Forelimb muscle (tissue), 1 donor: Measurements from ENCODE around the gene SLX9. TPM values are rescaled to one million over a fixed set of nuclear protein-coding genes. Genes with fewer than 3 reads are reported as not detected.
"Not testable (repeated sequence)": the region's sequence is repeated elsewhere in the genome, so short reads cannot be mapped to it uniquely, and the experiment has no call there.

Source experiments
- DNase-seq: peaks from one replicate; pipeline ENCODE4 v3.0.0-alpha.2; 2013; ENCODE audit warnings: low read depth
- polyA plus RNA-seq: library from polyadenylated mRNA; unstranded; fragments of 120-200 nt; gene quantifications from one replicate; pipeline ENCODE4 v1.2.1, GENCODE V29; 2013; ENCODE audit not compliant: insufficient read length

SLX9 gene
- polyA plus RNA-seq, 1 donor, result 23.4 TPM

DNA sequence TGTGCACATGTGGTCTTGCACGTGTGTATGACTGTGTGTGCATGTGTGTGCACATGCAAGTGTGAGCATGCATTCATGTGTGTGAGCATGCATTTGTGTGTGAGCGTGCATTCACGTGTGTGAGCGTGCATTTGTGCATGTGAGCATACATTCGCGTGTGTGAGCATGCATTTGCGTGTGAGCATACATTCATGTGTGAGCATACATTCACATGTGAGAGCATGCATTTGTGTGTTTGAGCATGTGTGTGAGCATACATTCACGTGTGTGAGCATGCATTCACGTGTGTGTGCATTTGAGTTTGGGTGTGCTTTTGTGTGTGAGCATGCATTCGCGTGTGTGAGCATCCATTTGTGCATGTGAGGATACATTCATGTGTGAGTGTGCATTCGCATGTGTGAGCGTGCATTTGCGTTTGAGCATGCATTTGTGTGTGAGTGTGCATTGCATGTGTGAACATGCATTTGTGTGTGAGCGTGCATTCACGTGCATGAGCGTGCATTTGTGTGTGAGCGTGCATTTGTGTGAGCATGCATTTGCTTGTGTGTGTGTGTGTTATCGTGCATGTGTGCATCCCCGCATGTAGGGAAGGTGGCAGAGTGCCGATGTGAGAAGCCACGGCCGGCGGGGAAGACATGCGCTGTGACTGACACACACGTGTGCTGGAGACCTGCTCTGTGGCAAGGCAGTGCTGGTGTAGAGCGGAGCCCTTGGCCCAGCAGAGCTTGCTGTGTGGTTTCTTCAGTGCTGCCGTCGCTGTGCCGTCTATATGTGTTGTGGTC, 37.4 kb upstream of the SLX9 start:
- no peak for DNase-seq

DNA sequence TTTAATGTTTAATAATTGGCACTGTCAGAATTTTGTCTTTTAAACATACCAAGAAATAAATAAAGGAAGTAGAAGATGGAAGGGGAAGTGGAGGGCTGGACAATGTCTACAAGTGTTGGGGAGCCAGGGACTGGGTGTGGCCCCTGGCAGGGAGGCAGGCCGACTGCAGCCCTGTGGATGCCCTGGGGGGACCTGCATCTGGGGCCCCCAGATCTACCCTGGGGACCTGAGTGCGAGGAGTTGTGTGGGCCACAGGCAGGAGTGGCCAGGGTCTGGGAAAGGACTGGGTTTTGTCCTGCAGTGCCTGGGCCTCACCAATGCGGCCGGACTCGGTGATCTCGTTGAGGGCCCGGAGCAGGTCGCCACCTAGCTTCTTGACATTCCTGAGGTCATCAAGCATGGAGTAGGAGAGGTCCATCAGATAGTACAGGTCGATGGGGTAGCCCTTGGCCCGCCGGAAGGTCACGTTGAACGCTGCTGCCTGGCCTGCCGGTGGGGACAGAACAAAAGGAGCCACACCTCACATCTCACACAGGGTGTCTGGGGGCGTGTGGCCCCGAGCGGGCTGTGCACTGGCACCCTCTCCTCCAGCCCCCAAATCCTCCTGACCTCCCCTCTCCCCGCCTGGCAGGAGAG, 36.7 kb upstream of the SLX9 start:
- DNase-seq, result no peak

DNA sequence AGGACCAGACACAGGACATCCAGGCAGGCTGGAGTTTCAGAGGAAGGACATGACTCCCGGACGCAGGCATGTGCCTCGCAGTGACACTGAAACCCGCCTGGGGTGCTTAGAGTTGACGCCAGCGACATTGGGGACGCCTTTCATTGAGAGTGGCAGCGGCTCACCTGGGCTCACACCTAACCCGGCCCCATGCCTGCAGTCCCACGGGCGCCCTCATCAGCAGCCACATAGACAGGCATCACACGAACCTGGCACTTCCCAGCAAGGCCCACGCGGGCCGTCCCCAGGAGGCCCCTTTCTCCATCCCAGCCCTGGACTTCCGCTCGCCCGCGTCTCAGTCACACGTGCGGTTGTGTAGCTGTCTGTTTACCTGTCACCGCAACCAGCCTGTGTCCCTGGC, 36.1 kb upstream of the SLX9 start:
- no peak for DNase-seq

GRCh38 chr21:44904141-44904923, 35.5 kb upstream of the SLX9 start:
- DNase-seq, result no peak

GRCh38 chr21:44905016-44905727, 34.7 kb upstream of the SLX9 start:
- no peak for DNase-seq

DNA sequence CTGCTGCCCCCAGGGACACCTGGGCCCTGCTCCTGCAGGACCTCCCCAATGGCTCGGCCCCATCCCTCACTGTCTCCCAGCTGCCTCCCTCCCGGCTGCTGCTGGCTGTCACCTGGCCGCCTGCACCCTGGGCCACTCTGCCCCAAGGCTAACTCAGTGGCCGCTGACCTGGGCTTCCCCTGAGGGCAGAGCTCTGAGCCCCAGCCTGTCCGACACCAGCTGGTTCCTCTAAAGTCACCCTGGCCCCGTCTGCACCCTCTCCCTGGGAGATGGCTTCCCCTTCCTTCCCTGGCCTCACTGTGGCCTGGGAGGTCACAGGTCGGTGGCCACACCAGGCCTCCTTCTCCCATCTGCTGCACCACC, 34.1 kb upstream of the SLX9 start:
- DNase-seq, result no peak

- DNase-seq, result no peak
Observed at GRCh38 chr21:44907225-44907965, 32.4 kb upstream of the SLX9 start.

- DNase-seq, result no peak
Observed at GRCh38 chr21:44907966-44908895, 31.6 kb upstream of the SLX9 start.

DNA sequence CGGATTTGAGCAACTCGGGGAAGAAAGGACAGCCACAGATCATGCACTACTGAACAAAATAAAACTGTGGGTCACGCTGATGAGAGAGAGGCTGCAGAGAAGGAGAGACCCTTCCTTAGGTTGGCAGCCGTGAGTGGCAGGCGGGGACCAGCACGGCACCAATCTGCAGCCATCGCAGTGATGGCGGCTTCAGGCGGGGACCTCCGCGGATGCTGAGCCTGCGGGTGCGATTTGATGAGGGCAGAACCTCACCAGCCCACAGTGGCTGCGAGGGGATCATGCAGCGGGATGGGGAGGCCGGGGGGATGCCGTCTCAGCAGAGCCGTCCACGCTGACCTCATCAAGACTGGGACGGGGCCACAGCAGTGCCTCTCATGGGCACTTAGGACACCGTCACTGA, 30.9 kb upstream of the SLX9 start:
- DNase-seq, result no peak

- no peak for DNase-seq
Observed at GRCh38 chr21:44909719-44910118, 30.1 kb upstream of the SLX9 start.

DNA sequence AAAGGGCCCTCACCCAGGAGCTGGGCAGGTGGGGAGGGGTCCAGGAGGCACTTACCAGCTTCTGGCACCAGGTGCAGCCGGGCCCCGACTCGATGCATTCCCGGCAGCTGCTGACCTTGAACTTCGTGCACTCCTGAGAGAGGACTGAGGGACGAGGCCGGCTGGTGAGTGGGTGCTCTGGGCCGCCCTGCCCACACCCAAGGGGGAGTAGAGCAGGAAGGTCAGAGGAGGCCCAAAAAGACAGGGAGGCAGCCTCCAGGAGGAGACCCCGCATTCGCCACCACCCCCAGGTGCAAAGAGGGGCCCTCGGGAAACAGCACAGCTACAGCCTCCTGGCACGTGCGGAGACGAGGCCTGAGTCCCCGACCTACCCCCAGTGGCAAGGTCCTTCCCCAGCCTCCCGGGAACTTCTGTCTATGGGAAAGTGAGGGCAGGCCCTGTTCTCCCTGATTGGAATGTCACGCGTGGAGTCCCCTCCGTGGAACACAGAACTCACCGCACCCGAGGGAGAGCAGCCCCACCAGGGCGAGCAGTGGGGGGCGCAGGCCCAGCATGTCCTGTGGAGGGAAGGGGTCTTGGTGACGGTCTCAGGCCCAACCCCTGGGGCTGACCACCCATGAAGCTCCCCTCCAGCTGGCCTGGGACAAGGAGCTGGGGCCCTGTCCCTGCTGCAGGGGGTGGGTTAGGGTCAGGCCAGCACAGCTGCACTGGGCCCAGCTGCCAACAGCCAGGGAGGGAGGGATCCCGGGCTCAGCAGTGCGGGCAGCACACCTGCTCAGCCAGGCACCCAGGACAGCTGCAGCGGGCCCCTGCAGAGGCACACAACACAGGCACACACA, 29.4 kb upstream of the SLX9 start:
- no peak for DNase-seq

DNA sequence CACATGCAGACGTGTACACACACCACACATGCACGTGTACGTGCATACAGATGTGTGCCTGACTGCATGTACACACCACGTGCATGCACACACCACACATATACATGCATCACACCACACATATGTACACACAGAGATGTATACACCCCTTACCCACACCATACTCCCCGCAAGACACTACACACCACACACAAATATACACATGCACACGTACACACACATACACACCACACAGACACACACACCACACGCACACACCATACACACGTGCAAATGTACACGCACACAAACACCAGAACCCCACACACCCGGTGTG, 28.8 kb upstream of the SLX9 start:
- DNase-seq, result no peak

GRCh38 chr21:44911384-44912157, 28.3 kb upstream of the SLX9 start:
- DNase-seq, result no peak

GRCh38 chr21:44912158-44912473, 27.7 kb upstream of the SLX9 start:
- DNase-seq, result no peak

- DNase-seq, result not testable (repeated sequence)
Observed at GRCh38 chr21:44912506-44913412, 27.1 kb upstream of the SLX9 start.

GRCh38 chr21:44913425-44914175, 26.2 kb upstream of the SLX9 start:
- no peak for DNase-seq
